Measurements from ENCODE around the gene RUNDC1.

RUNDC1 gene

DNA sequence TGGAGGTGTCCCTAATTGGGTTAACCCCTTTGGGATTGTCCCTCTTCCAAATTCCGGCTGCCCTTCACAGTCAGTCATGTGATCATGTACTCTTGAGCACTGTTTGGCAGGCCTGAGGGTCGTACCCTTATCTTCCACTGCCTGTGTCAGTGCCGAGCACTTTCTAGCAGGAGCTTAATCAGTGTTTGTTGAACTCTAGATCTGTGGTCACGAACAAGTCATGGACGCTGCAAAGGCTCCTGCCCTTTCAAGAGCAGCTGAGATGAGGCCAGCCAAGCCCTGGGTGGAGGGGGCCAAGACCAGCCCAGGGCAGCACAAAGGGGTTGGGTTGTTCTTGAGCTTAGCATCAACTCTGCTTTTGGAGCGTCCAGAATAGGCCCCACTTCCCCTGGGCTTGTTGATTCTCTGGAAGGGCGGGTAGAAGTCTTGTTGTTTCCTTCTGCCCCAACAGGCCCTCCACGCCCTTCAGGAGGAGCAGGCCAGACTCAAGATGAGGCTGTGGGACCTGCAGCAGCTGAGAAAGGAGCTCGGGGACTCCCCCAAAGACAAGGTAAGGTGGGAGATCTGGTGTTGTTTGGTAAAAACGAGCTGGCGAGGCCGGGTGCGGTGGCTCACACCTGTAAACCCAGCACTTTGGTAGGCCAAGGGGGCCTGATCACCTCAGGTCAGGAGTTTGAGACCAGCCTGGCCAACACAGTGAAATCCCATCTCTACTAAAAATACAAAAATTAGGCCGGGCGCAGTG, 31.5 kb downstream of the RUNDC1 start:
- peaks cover 10% of the 10 kb centered on the region for H3K79me2 ChIP-seq (ENCODE audit: low read length)
- no peak overlapping the region for H2AFZ ChIP-seq (ENCODE audit: low read length)
- no peaks in the 10 kb centered on the region for H3K9me3 ChIP-seq (replicated peaks; ENCODE audit: insufficient read depth, low read length)
- H4K20me1 ChIP-seq (ENCODE audit: insufficient read depth, low read length), result no peaks in the 10 kb centered on the region
- H3K4me1 ChIP-seq (ENCODE audit: low read length), result no peaks in the 10 kb centered on the region
- H3F3A ChIP-seq (ENCODE audit: insufficient read depth, low read length), result 0 out of 2 replicates have a peak, but pooled peaks cover 2% of the 10 kb centered on the region
- DNase-seq, result no peak
- no peaks in the 10 kb centered on the region for H3K36me3 ChIP-seq (replicated peaks; ENCODE audit: insufficient read depth, low read length)
- H3K4me3 ChIP-seq (ENCODE audit: low read length), result no peak overlapping the region
- H3K4me2 ChIP-seq (ENCODE audit: low read depth, low read length), result no peak overlapping the region
- H3K9me2 ChIP-seq (replicated peaks; ENCODE audit: insufficient read depth, low read length), result no peaks in the 10 kb centered on the region
- no peak overlapping the region for H3K27ac ChIP-seq (ENCODE audit: low read length)
- no peaks in the 10 kb centered on the region for H3K27me3 ChIP-seq (replicated peaks; ENCODE audit: insufficient read depth, low read length)
- no peak overlapping the region for H3K9ac ChIP-seq (ENCODE audit: low read length)
- TF ChIP-seq EZH2 (optimal IDR thresholded peaks at IDR 0.05; ENCODE audit: low read depth, low read length) (no peak), CTCF (IDR thresholded peaks at IDR 0.05; ENCODE audit: low read length) (no peak), EZH2phosphoT487 (IDR thresholded peaks at IDR 0.05; ENCODE audit: low read length) (no peak)

DNA sequence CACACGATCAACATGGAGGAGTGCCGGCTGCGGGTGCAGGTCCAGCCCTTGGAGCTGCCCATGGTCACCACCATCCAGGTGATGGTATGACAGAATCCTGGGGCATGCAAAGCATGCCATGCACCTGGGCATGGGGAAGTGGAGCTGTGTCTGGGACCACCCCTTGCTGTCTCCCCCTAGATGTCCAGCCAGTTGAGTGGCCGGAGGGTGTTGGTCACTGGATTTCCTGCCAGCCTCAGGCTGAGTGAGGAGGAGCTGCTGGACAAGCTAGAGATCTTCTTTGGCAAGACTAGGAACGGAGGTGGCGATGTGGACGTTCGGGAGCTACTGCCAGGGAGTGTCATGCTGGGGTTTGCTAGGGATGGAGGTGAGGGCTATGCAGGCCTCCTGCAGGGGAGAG, 32.9 kb downstream of the RUNDC1 start:
- H3K9ac ChIP-seq (ENCODE audit: low read length), result no peak overlapping the region
- H3F3A ChIP-seq (ENCODE audit: insufficient read depth, low read length), result no peaks in the 10 kb centered on the region
- DNase-seq, result no peak

DNA sequence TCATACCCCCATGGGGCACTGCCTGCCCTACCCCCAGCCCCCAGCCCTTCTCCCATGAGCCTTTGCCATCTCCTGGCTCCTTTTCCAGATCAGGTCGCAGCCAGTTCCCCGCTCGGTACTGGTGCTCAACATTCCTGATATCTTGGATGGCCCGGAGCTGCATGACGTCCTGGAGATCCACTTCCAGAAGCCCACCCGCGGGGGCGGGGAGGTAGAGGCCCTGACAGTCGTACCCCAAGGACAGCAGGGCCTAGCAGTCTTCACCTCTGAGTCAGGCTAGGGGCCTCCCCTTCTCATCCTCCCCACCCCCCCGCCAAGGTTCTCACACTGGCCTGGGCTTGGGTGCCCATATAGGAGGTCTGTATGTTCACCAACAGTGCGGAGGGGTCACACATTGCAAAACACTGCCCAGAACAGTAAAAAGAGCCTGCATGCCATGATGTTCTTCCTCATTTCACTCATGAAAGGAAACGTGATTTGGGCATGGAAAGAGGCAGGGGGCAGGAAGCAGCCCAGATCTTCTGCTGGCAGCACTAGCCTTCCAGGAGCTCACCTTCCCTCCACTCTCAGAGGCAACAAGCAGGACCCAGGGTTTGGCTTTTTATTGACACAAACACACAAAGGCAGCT, 33.8 kb downstream of the RUNDC1 start:
- Histone ChIP-seq H3K27ac (ENCODE audit: low read length) (no peak overlapping the region), H3K36me3 (replicated peaks; ENCODE audit: insufficient read depth, low read length) (no peaks in the 10 kb centered on the region)

More for the DNA sequence above, 32.9 kb downstream of the RUNDC1 start:
- no peak overlapping the region for H3K4me2 ChIP-seq (ENCODE audit: low read depth, low read length)
- H3K79me2 ChIP-seq (ENCODE audit: low read length), result 0 out of 2 replicates have a peak, but pooled peaks cover 4% of the 10 kb centered on the region
- H2AFZ ChIP-seq (ENCODE audit: low read length), result no peak overlapping the region
- H3K4me1 ChIP-seq (ENCODE audit: low read length), result no peaks in the 10 kb centered on the region
- no peaks in the 10 kb centered on the region for H3K9me2 ChIP-seq (replicated peaks; ENCODE audit: insufficient read depth, low read length)
- H3K27me3 ChIP-seq (replicated peaks; ENCODE audit: insufficient read depth, low read length), result no peaks in the 10 kb centered on the region
- no peak for TF ChIP-seq EZH2 (optimal IDR thresholded peaks at IDR 0.05; ENCODE audit: low read depth, low read length)
- TF ChIP-seq CTCF (IDR thresholded peaks at IDR 0.05; ENCODE audit: low read length), result no peak
- no peaks in the 10 kb centered on the region for H3K9me3 ChIP-seq (replicated peaks; ENCODE audit: insufficient read depth, low read length)
- no peaks in the 10 kb centered on the region for H4K20me1 ChIP-seq (ENCODE audit: insufficient read depth, low read length)
- H3K4me3 ChIP-seq (ENCODE audit: low read length), result no peak overlapping the region
- H3K27ac ChIP-seq (ENCODE audit: low read length), result no peak overlapping the region
- H3K36me3 ChIP-seq (replicated peaks; ENCODE audit: insufficient read depth, low read length), result no peaks in the 10 kb centered on the region

More for the DNA sequence above, 33.8 kb downstream of the RUNDC1 start:
- no peaks in the 10 kb centered on the region for H3K27me3 ChIP-seq (replicated peaks; ENCODE audit: insufficient read depth, low read length)
- H3K4me3 ChIP-seq (ENCODE audit: low read length), result no peak overlapping the region
- no peaks in the 10 kb centered on the region for H3K9me3 ChIP-seq (replicated peaks; ENCODE audit: insufficient read depth, low read length)
- H3K79me2 ChIP-seq (ENCODE audit: low read length), result no peaks in the 10 kb centered on the region
- no peak overlapping the region for H2AFZ ChIP-seq (ENCODE audit: low read length)
- no peak for TF ChIP-seq EZH2 (optimal IDR thresholded peaks at IDR 0.05; ENCODE audit: low read depth, low read length)
- no peak for TF ChIP-seq EZH2phosphoT487 (IDR thresholded peaks at IDR 0.05; ENCODE audit: low read length)
- TF ChIP-seq CTCF (IDR thresholded peaks at IDR 0.05; ENCODE audit: low read length), result no peak
- no peaks in the 10 kb centered on the region for H3K9me2 ChIP-seq (replicated peaks; ENCODE audit: insufficient read depth, low read length)
- H3K4me1 ChIP-seq (ENCODE audit: low read length), result no peaks in the 10 kb centered on the region
- H3K4me2 ChIP-seq (ENCODE audit: low read depth, low read length), result no peak overlapping the region
- DNase-seq, result no peak
- H3K9ac ChIP-seq (ENCODE audit: low read length), result no peak overlapping the region
- no peaks in the 10 kb centered on the region for H3F3A ChIP-seq (ENCODE audit: insufficient read depth, low read length)
- H4K20me1 ChIP-seq (ENCODE audit: insufficient read depth, low read length), result no peaks in the 10 kb centered on the region
